Measurements from ENCODE around the gene PTPRN2. TPM values are rescaled to one million over a fixed set of nuclear protein-coding genes. Genes with fewer than 3 reads are reported as not detected.
"Not testable (repeated sequence)": the region's sequence is repeated elsewhere in the genome, so short reads cannot be mapped to it uniquely, and the experiment has no call there.

Gene PTPRN2
- total RNA-seq, 5 donors from 2014 or later (not counting 1 experiment from before 2014, with no cell fraction given): 0.60 to 1.7 (median 0.82) TPM

DNA sequence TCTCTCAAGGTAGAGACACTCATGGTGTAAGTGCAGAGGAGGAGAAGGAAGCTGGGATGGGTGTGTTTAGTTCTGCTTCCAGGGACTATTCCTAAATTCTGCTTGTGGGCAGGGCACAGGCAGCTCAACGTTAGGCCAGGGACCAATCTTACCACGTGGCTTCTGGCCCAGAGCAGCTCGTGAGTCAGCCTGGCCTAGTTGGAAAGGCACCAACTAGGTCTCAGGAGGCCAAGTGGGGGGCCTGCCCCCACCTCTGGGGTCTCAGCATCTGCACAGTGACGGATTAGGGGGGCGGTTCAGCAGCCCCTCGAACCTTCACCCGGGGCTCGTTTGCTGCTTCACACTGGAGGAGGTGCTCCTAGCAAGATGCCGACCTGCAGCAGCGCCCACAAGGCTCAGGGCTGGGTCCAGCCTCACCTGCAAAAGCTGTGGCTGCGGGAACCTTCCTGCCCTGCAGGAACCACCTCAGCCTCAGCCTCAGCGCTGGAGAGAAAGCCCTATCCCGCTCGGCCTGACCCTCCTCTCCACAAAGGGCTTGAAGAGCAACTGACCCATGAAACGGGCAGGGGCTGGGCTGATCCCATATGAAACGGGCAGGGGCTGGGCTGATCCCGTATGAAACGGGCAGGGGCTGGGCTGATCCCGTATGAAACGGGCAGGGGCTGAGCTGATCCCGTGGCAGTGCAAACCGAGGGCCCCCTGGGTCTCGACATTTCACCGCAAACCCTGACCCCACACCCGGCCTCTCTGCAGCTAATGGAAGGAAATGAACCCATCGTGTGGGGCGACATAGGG lies 803.4 kb downstream of the PTPRN2 start:
- no peaks in the 10 kb centered on the region for H3K4me1 Mint-ChIP-seq
- H3K27ac Mint-ChIP-seq: no peak overlapping the region
- no peaks in the 10 kb centered on the region for H3K9me3 ChIP-seq
- 76% methylated on average over 26 of the region's 27 CpGs for WGBS (ENCODE audit: insufficient coverage)
- DNase-seq (no peak), ATAC-seq (replicated peaks in 1 of 4) (no peak)
- POLR2A ChIA-PET: no interaction called here
- no peaks in the 10 kb centered on the region for H3K9me3 Mint-ChIP-seq
- H3K27me3 Mint-ChIP-seq: peaks cover 4 to 5% of the 10 kb centered on the region in 2 donors
- CTCF ChIA-PET: no interaction called here
- no peaks in the 10 kb centered on the region for H3K36me3 Mint-ChIP-seq
- H3K27ac ChIP-seq (ENCODE audit: low read length): no peak overlapping the region
- H3K4me1 ChIP-seq (ENCODE audit: control insufficient read depth in 1 of 2, extremely low read depth in 1 of 2, insufficient read depth in 2 of 2, low read length in 2 of 2): no peaks in the 10 kb centered on the region
- peaks cover 0 to 36% of the 10 kb centered on the region in 2 experiments for H3K27me3 ChIP-seq (replicated peaks in 1 of 2; ENCODE audit: control insufficient read depth in 2 of 2, extremely low read depth in 1 of 2, insufficient read depth in 2 of 2, low read length in 1 of 2)
- no peak overlapping the region for H3K4me3 ChIP-seq (ENCODE audit: control insufficient read depth in 1 of 2, extremely low read depth in 1 of 2, low read length in 1 of 2)
- H3K4me3 Mint-ChIP-seq: no peak overlapping the region
- H3K36me3 ChIP-seq (ENCODE audit: control insufficient read depth in 2 of 2, extremely low read depth in 1 of 2, insufficient read depth in 1 of 2, low read length in 1 of 2): no peaks in the 10 kb centered on the region

DNA sequence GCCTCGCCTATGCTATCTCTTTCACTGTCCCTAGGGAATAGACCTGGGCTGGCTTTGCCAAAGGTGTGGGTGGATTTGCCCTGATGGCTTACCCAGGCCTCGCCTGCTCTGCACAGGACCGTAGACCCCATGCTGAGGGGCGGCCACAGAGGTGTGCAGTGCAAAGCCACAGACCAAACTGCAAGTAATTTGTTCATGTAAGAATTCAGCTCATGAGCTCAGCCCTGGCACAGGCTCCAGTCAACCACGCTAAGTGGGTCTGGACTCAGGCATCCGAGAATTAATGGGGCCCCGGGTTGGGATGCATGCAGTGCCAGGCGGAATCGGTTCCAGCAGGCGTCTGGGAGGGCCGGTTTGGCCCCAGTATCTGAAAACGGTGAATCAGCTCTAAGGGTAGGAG lies 805.6 kb downstream of the PTPRN2 start:
- WGBS (ENCODE audit: insufficient coverage): 89% methylated on average over 12 of the region's 12 CpGs
- Histone ChIP-seq H3K9me3 (no peaks in the 10 kb centered on the region), H3K27ac (ENCODE audit: low read length) (no peak overlapping the region), H3K27me3 (replicated peaks in 1 of 2; ENCODE audit: control insufficient read depth in 2 of 2, extremely low read depth in 1 of 2, insufficient read depth in 2 of 2, low read length in 1 of 2) (peaks cover 0 to 43% of the 10 kb centered on the region in 2 experiments), H3K4me1 (ENCODE audit: control insufficient read depth in 1 of 2, extremely low read depth in 1 of 2, insufficient read depth in 2 of 2, low read length in 2 of 2) (no peaks in the 10 kb centered on the region), H3K36me3 (ENCODE audit: control insufficient read depth in 2 of 2, extremely low read depth in 1 of 2, insufficient read depth in 1 of 2, low read length in 1 of 2) (no peaks in the 10 kb centered on the region), H3K4me3 (ENCODE audit: control insufficient read depth in 1 of 2, extremely low read depth in 1 of 2, low read length in 1 of 2) (no peak overlapping the region)
- CTCF ChIA-PET: no interaction called here
- H3K9me3 Mint-ChIP-seq: no peaks in the 10 kb centered on the region
- H3K27me3 Mint-ChIP-seq: peaks cover 13 to 14% of the 10 kb centered on the region in 2 donors
- ATAC-seq (replicated peaks in 1 of 4): no peak
- POLR2A ChIA-PET: no interaction called here
- no peaks in the 10 kb centered on the region for H3K36me3 Mint-ChIP-seq
- no peaks in the 10 kb centered on the region for H3K4me1 Mint-ChIP-seq
- no peak overlapping the region for H3K27ac Mint-ChIP-seq
- DNase-seq: no peak
- H3K4me3 Mint-ChIP-seq: no peak overlapping the region

DNA sequence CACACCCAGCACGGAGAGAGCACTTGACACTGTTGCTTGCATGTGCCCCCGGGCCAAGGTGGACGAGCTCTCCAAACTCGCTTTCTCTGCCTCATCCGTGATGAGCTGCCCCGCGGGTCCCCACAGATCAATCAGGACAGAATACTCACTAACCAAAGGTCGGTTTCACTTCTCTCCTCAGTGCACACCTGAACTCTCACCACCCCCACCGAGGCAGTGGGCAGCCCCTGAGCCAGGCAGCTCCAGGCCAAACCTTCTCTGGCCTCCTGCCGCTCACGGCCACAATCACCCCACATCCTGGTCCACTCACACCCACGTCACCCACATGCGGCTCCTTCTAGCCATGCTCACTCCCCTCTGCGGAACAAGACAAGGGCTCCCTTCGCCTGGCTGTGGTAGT lies 806.9 kb downstream of the PTPRN2 start:
- CTCF ChIA-PET: no interaction called here

DNA sequence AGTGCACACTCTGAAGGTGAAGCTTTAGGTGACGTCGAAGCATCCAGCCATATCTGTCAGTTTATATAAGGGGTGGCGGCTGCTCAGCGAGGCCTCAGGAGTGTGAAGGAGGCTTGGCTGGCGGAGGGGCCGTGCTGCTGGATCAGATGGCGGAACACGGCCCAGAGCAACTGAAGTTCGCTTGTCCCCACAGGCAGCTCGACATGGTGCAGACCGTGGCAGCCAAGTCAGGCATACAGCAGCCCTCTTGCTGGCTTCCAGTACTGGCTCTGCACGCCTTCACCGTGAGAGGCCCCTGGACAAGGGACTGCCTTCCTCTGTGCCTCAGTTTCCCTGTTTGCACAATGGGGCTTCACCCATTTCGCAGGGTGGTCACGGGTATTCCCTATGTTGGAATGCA lies 807.3 kb downstream of the PTPRN2 start:
- Histone ChIP-seq H3K27me3 (replicated peaks in 1 of 2; ENCODE audit: control insufficient read depth in 2 of 2, extremely low read depth in 1 of 2, insufficient read depth in 2 of 2, low read length in 1 of 2) (peaks cover 0 to 43% of the 10 kb centered on the region in 2 experiments), H3K9me3 (no peaks in the 10 kb centered on the region), H3K4me1 (ENCODE audit: control insufficient read depth in 1 of 2, extremely low read depth in 1 of 2, insufficient read depth in 2 of 2, low read length in 2 of 2) (no peaks in the 10 kb centered on the region), H3K27ac (ENCODE audit: low read length) (no peak overlapping the region), H3K36me3 (ENCODE audit: control insufficient read depth in 2 of 2, extremely low read depth in 1 of 2, insufficient read depth in 1 of 2, low read length in 1 of 2) (no peaks in the 10 kb centered on the region), H3K4me3 (ENCODE audit: control insufficient read depth in 1 of 2, extremely low read depth in 1 of 2, low read length in 1 of 2) (no peak overlapping the region)
- peaks cover 17% of the 10 kb centered on the region in 2 donors for H3K27me3 Mint-ChIP-seq
- ChIA-PET CTCF (no interaction called here), POLR2A (no interaction called here)
- no peak overlapping the region for H3K27ac Mint-ChIP-seq
- H3K4me3 Mint-ChIP-seq: no peak overlapping the region
- H3K9me3 Mint-ChIP-seq: no peaks in the 10 kb centered on the region
- DNase-seq (no peak), ATAC-seq (replicated peaks in 1 of 4) (no peak)
- H3K36me3 Mint-ChIP-seq: no peaks in the 10 kb centered on the region
- H3K4me1 Mint-ChIP-seq: no peaks in the 10 kb centered on the region
- WGBS (ENCODE audit: insufficient coverage): 90% methylated on average over 13 of the region's 15 CpGs

More for the DNA sequence above, 806.9 kb downstream of the PTPRN2 start:
- no peaks in the 10 kb centered on the region for H3K4me1 Mint-ChIP-seq
- Histone ChIP-seq H3K9me3 (no peaks in the 10 kb centered on the region), H3K36me3 (ENCODE audit: control insufficient read depth in 2 of 2, extremely low read depth in 1 of 2, insufficient read depth in 1 of 2, low read length in 1 of 2) (no peaks in the 10 kb centered on the region), H3K4me3 (ENCODE audit: control insufficient read depth in 1 of 2, extremely low read depth in 1 of 2, low read length in 1 of 2) (no peak overlapping the region), H3K4me1 (ENCODE audit: control insufficient read depth in 1 of 2, extremely low read depth in 1 of 2, insufficient read depth in 2 of 2, low read length in 2 of 2) (no peaks in the 10 kb centered on the region), H3K27ac (ENCODE audit: low read length) (no peak overlapping the region), H3K27me3 (replicated peaks in 1 of 2; ENCODE audit: control insufficient read depth in 2 of 2, extremely low read depth in 1 of 2, insufficient read depth in 2 of 2, low read length in 1 of 2) (peaks cover 0 to 43% of the 10 kb centered on the region in 2 experiments)
- no peak overlapping the region for H3K4me3 Mint-ChIP-seq
- no peaks in the 10 kb centered on the region for H3K9me3 Mint-ChIP-seq
- H3K27me3 Mint-ChIP-seq: peaks cover 17% of the 10 kb centered on the region in 2 donors
- 90% methylated on average over 15 of the region's 15 CpGs for WGBS (ENCODE audit: insufficient coverage)
- no peak for ATAC-seq (replicated peaks in 1 of 4)
- no peak for DNase-seq
- H3K27ac Mint-ChIP-seq: no peak overlapping the region
- H3K36me3 Mint-ChIP-seq: no peaks in the 10 kb centered on the region
- POLR2A ChIA-PET: no interaction called here

GRCh38 chr7:157779206-157779605 lies 808.4 kb downstream of the PTPRN2 start:
- Mint-ChIP-seq H3K27me3 (peaks cover 17% of the 10 kb centered on the region in 2 donors), H3K4me1 (no peaks in the 10 kb centered on the region), H3K36me3 (no peaks in the 10 kb centered on the region), H3K27ac (no peak overlapping the region), H3K4me3 (no peak overlapping the region), H3K9me3 (no peaks in the 10 kb centered on the region)
- no peak for DNase-seq
- Histone ChIP-seq H3K27me3 (replicated peaks in 1 of 2; ENCODE audit: control insufficient read depth in 2 of 2, extremely low read depth in 1 of 2, insufficient read depth in 2 of 2, low read length in 1 of 2) (peaks cover 0 to 35% of the 10 kb centered on the region in 2 experiments), H3K4me1 (ENCODE audit: control insufficient read depth in 1 of 2, extremely low read depth in 1 of 2, insufficient read depth in 2 of 2, low read length in 2 of 2) (no peaks in the 10 kb centered on the region), H3K9me3 (no peaks in the 10 kb centered on the region), H3K4me3 (ENCODE audit: control insufficient read depth in 1 of 2, extremely low read depth in 1 of 2, low read length in 1 of 2) (no peak overlapping the region), H3K36me3 (ENCODE audit: control insufficient read depth in 2 of 2, extremely low read depth in 1 of 2, insufficient read depth in 1 of 2, low read length in 1 of 2) (no peaks in the 10 kb centered on the region), H3K27ac (ENCODE audit: low read length) (no peak overlapping the region)
- CTCF ChIA-PET: no interaction called here
- 85% methylated on average over 11 of the region's 12 CpGs for whole genome bisulfite sequencing (ENCODE audit: insufficient coverage)
- POLR2A ChIA-PET: no interaction called here
- no peak for ATAC-seq (replicated peaks in 1 of 4)

DNA sequence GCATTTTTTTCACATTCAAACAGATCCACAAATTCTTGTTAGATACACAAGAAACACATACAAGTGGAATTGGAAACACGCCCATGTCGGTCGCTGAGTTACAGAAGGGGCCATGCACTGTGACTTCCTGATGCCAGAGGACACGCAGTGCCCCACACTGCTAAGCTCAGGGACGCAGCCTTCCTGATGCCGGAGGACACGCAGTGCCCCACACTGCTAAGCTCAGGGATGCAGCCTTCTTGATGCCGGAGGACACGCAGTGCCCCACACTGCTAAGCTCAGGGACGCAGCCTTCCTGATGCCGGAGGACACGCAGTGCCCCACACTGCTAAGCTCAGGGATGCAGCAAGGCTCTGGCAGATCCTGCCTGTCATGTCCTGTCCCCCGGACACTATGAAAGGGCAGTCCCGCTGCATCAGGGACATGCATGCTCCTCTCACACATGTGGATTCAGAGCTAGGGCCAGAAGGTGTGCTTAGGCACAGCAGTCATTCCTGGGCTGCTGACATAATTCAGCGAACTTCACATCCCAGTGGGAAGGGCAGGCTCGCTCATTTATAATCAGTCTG lies 810.3 kb downstream of the PTPRN2 start:
- H3K4me1 ChIP-seq (ENCODE audit: control insufficient read depth in 1 of 2, extremely low read depth in 1 of 2, insufficient read depth in 2 of 2, low read length in 2 of 2); H3K27ac Mint-ChIP-seq; POLR2A ChIA-PET; H3K9me3 Mint-ChIP-seq; H3K36me3 ChIP-seq (ENCODE audit: control insufficient read depth in 2 of 2, extremely low read depth in 1 of 2, insufficient read depth in 1 of 2, low read length in 1 of 2); H3K27ac ChIP-seq (ENCODE audit: low read length); H3K4me3 ChIP-seq (ENCODE audit: control insufficient read depth in 1 of 2, extremely low read depth in 1 of 2, low read length in 1 of 2); DNase-seq; H3K9me3 ChIP-seq; H3K36me3 Mint-ChIP-seq; H3K4me3 Mint-ChIP-seq; ATAC-seq (replicated peaks in 1 of 4); H3K4me1 Mint-ChIP-seq: not testable (repeated sequence)
- H3K27me3 ChIP-seq (replicated peaks in 1 of 2; ENCODE audit: control insufficient read depth in 2 of 2, extremely low read depth in 1 of 2, insufficient read depth in 2 of 2, low read length in 1 of 2): peaks cover 0 to 36% of the 10 kb centered on the region in 2 experiments
- 85% methylated on average over 10 of the region's 16 CpGs for WGBS (ENCODE audit: insufficient coverage)
- CTCF ChIA-PET: interaction anchor here in 1 of 2 donors (0.6 kb wide), 1 partner anchor 34 kb away, joined by 3 read pairs; no protein-coding TSS in a partner anchor
- peaks cover 13 to 17% of the 10 kb centered on the region in 2 donors for H3K27me3 Mint-ChIP-seq
